ENCODE data around the gene CDKL1. TPM values are rescaled to one million over a fixed set of nuclear protein-coding genes. Genes with fewer than 3 reads are reported as not detected.

CDKL1 gene
- total RNA-seq, 4 donors from 2014 or later: 11.2 to 17.7 (median 12.3) TPM

GRCh38 chr14:50394713-50395112 is 2.0 kb downstream of the CDKL1 start:
- H3K27ac ChIP-seq (replicated peaks in 1 of 4): no peak overlapping the region
- no peak for DNase-seq (ENCODE audit: extremely low spot score)
- 89% methylated on average over 5 of the region's 5 CpGs for WGBS

GRCh38 chr14:50389668-50390441 is 6.8 kb downstream of the CDKL1 start:
- no peak overlapping the region for H3K4me3 ChIP-seq
- whole genome bisulfite sequencing: 90% methylated on average over 9 of the region's 9 CpGs
- H3K27me3 ChIP-seq: no peaks in the 10 kb centered on the region
- no peak for DNase-seq (ENCODE audit: extremely low spot score)
- no peak overlapping the region for H3K27ac ChIP-seq (replicated peaks in 1 of 4)
- H3K4me1 ChIP-seq: peaks cover 0 to 7% (median 1%) of the 10 kb centered on the region in 4 donors
- no peak for TF ChIP-seq CTCF (IDR thresholded peaks at IDR 0.05)
- TF ChIP-seq POLR2AphosphoS5 (IDR thresholded peaks at IDR 0.05): no peak
- TF ChIP-seq EP300 (IDR thresholded peaks at IDR 0.05): no peak
- no peak for TF ChIP-seq POLR2A (IDR thresholded peaks at IDR 0.05; ENCODE audit: low read depth)
- intact Hi-C loops (cut with DNase I): loop anchor here (10.0 kb wide), 1 partner anchor 45 kb away; no protein-coding TSS in a partner anchor
- no peaks in the 10 kb centered on the region for H3K36me3 ChIP-seq
- no peaks in the 10 kb centered on the region for H3K9me3 ChIP-seq

More at GRCh38 chr14:50394713-50395112, 2.0 kb downstream of the CDKL1 start:
- intact Hi-C loops (cut with DNase I): loop anchor here (5.0 to 10.0 kb wide), 2 partner anchors 50 to 138 kb away; partner anchors contain the start of gene MAP4K5
- Histone ChIP-seq H3K9me3 (no peaks in the 10 kb centered on the region), H3K4me1 (peaks cover 7 to 30% (median 26%) of the 10 kb centered on the region in 4 donors), H3K27me3 (peaks cover 0 to 5% (median 0%) of the 10 kb centered on the region in 4 donors), H3K36me3 (no peaks in the 10 kb centered on the region), H3K4me3 (no peak overlapping the region)
- TF ChIP-seq CTCF (IDR thresholded peaks at IDR 0.05) (no peak), POLR2AphosphoS5 (IDR thresholded peaks at IDR 0.05) (no peak), POLR2A (IDR thresholded peaks at IDR 0.05; ENCODE audit: low read depth) (no peak), EP300 (IDR thresholded peaks at IDR 0.05) (no peak)

DNA sequence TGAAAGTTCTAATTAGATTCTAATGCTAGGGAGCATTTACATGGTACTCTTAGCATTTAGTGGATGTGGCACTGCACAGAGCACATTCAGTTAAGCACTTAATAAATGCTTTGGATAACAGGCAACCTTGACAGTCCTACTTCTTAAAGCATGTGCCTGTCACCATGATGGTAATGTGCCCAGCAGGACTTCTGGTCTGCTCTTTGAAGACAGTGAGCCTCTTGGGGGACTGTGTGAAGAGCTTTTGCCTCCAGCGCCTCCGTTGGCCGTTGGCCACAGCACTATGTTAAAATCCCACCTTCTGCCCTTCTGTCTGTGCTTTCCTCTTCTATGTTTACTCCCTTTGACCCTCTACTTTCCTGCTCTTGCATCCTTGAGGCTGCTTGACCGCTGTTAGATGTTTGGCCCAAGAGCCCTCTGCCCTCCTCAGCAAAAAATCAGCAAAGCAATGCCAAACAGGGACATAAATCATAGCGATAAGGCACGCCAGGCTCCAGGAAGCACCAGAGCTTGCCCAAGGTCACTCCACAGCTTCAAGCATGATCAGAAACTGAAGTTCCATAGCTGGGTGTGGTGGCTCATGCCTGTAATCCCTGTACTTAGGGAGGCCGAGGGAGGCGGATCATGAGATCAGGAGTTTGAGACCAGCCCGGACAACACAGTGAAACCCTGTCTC is 8.3 kb downstream of the CDKL1 start:
- no peaks in the 10 kb centered on the region for H3K36me3 ChIP-seq
- no peak for TF ChIP-seq CTCF (IDR thresholded peaks at IDR 0.05)
- TF ChIP-seq POLR2A (IDR thresholded peaks at IDR 0.05; ENCODE audit: low read depth): no peak
- no peak for TF ChIP-seq POLR2AphosphoS5 (IDR thresholded peaks at IDR 0.05)
- no peak for TF ChIP-seq EP300 (IDR thresholded peaks at IDR 0.05)
- intact Hi-C loops (cut with DNase I): no loop called here
- WGBS: 80% methylated on average over 9 of the region's 9 CpGs
- H3K4me1 ChIP-seq: no peaks in the 10 kb centered on the region
- H3K9me3 ChIP-seq: no peaks in the 10 kb centered on the region
- H3K27ac ChIP-seq (replicated peaks in 1 of 4): no peak overlapping the region
- DNase-seq (ENCODE audit: extremely low spot score): no peak
- no peaks in the 10 kb centered on the region for H3K27me3 ChIP-seq
- H3K4me3 ChIP-seq: no peak overlapping the region

DNA sequence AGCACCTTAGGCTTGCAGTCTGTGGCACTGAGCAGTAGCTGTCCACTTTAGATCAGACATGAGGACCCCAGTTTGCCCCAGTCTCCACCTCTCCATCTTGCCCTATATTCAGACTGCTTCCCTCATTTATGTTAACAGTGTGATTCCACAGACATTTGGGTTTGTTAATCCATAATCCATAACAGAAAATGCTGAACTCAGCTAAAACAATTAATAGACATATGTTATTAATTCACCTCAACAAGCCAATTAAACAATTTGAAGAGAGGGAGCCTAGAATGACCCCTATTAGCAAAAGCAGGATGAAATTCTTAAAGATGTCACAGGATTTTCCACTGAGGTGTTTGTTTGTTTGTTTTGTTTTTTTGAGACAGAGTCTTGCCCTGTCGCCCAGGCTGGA is 9.1 kb downstream of the CDKL1 start:
- Histone ChIP-seq H3K4me3 (no peak overlapping the region), H3K36me3 (no peaks in the 10 kb centered on the region), H3K27ac (replicated peaks in 1 of 4) (no peak overlapping the region), H3K4me1 (no peaks in the 10 kb centered on the region), H3K27me3 (no peaks in the 10 kb centered on the region), H3K9me3 (no peaks in the 10 kb centered on the region)
- no peak for DNase-seq (ENCODE audit: extremely low spot score)
- TF ChIP-seq EP300 (IDR thresholded peaks at IDR 0.05) (no peak), POLR2AphosphoS5 (IDR thresholded peaks at IDR 0.05) (no peak), CTCF (IDR thresholded peaks at IDR 0.05) (no peak), POLR2A (IDR thresholded peaks at IDR 0.05; ENCODE audit: low read depth) (no peak)
- WGBS: 80% methylated on average over 1 of the region's 1 CpG
- intact Hi-C loops (cut with DNase I): no loop called here
